IPS-11a (cell line): ENCODE measurements around the gene MYO15B.
"Not testable (repeated sequence)": the region's sequence is repeated elsewhere in the genome, so short reads cannot be mapped to it uniquely, and the experiment has no call there.

Experiments
- H3K4me3 ChIP-seq: one replicate; pipeline ENCODE4 v1.5.1; 2013; ENCODE audit warnings: low read depth, low read length, control low read depth

MYO15B gene

DNA sequence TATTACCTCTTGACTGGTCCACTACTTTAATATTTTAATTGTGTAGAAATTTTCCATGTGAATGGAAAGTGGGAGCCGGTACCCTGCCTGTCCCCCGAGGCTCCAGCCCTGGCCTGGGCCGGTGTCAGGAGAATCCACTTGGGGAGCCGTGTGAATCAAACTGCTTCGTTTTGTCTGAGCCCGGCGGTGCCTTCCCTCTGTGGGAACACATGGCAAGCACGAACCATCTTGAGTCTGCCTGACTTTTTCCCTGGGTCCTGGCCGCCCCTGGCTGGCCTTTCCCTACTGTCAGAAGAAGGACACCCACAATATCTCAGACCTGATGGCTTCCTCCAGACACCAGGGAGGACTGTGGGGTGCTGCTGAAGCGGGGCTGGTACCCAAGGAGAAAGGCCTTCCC is 12.4 kb upstream of the MYO15B start:
- no peak overlapping the region for H3K4me3 ChIP-seq

DNA sequence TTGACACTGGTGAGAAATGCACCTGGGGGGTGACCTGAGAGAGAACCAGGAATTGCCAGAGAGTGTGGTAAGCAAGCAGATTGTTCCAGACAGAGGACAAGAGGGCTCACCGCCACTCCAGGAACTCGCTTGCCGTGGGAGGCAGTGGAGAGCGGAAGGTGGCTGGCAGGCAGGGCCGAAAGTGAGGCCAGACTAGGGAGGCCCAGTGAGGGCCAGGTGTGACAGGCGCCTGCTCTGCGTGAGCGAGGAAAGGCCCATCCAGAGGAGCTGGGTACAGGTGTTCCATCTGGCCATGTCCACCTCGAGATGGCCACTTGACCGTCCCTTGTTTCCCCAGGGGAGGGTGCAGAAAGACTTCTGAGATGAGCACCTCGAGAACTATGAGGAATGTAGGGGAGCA is 11.9 kb upstream of the MYO15B start:
- H3K4me3 ChIP-seq: no peak overlapping the region

DNA sequence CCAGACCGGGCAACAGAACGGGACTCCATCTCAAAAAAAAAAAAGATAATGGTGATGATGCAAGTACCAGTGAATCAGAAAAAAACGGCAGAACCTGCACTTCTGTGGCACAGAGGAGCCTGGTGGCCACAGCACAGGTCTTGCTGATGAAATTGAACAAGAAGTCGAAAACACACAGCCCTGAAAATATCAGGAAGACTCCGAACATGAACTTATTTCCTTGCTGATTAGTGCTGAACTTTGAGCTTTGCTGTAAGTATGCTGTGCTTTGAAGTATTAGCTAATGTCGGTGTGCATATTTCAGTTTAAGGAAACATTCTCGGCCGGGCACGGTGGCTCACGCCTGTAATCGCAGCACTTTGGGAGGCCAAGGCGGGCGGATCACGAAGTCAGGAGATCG is 10.9 kb upstream of the MYO15B start:
- H3K4me3 ChIP-seq: no peak overlapping the region

DNA sequence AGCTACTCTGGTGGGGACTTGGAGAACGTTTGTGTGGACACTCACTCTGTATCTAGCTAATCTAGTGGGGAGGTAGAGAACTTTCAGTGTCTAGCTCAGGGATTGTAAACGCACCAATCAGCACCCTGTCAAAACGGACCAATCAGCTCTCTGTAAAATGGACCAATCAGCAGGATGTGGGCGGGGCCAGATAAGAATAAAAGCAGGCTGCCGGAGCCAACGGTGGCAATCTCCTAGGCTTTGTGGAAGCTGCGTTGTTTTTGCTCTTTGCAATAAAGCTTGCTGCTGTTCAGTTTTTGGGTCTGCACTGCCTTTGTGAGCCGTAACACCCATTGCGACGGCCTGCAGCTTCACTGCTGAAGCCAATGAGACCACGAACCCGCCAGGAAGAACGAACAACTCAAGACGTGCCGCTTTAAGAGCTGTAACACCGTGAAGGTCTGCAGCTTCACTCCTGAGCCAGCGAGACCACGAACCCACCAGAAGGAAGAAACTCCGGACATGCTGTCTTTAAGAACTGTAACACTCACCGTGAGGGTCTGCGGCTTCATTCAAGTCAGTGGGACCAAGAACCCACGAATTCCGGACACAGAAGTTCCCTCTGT is 6.4 kb upstream of the MYO15B start:
- not testable (repeated sequence) for H3K4me3 ChIP-seq

DNA sequence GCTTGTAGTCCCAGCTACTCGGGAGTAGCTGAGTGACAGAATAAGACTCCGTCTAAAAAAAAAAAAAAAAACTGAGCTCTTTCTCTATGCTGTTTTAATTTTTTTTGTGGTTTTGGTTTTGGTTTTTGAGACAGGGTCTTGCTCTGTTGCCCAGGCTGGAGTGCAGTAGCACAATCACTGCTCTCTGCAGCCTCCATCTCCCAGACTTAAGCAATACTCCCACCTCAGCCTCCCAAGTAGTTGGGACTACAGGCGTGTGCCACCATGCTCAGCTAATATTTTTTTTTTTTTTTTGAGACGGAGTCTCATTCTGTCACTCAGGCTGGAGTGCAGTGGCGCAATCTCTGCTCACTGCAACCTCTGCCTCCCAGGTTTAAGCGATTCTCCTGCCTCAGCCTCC is 4.4 kb upstream of the MYO15B start:
- H3K4me3 ChIP-seq: not testable (repeated sequence)

DNA sequence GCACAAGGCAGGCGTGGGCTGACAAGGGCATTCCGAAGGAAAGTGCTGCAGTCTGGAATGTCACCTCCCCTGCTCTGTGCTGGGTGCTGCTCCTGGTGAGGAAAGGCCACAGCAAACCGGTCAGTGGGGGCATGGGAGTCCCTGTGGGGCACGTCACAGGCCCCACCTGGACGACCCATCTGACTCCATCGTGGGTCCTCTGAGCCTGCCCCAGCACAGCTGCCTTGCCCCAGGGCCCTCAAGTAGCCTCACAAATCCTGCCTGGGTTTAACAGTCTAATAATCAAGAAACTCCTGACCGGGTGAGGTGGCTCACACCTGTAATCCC is 2.8 kb upstream of the MYO15B start:
- no peak overlapping the region for H3K4me3 ChIP-seq

DNA sequence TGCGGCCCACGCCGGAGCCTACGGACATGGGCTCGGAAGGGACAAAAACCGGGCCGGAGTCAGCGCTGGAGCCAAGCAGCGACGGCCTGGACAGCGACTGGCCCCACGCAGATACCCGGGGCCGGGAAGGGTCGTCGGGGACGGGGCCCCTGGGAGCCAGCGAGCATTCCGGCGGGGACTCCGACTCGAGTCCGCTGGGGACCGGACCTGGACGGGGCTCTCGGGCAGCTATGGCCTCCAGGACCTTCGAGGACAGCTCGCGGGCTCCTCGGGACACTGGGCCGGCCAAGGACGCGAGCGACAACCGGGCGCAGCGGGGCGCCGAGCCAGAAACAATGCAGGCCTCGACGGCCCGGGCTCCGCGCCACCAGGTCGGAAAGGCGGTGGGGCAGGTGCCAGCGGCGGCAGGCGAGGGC is 1.0 kb downstream of the MYO15B start:
- H3K4me3 ChIP-seq: peak overlapping the region; percentile 33

- H3K4me3 ChIP-seq: peak overlapping the region; percentile 33
Measured at GRCh38 chr17:75589012-75589918, 1.7 kb downstream of the MYO15B start.

DNA sequence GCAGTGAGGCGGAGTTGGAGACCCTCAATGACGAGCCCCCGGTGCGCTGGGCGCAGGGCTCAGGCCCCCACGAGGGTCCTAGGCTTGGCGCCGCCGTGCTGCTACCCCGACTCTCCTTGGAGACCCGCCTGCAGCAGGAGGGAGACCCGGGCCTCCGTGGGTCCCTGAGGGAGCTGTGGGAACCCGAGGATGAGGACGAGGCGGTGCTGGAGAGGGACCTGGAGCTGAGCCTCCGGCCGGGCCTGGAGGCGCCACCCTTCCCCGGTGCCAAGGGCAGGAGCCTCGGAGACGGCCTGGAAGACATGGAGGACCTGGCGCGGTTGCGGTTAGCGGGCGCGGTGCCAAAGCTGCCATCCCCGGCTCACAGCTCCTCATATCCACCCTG is 2.3 kb downstream of the MYO15B start:
- H3K4me3 ChIP-seq: no peak overlapping the region

- no peak overlapping the region for H3K4me3 ChIP-seq
Measured at GRCh38 chr17:75590314-75590761, 2.7 kb downstream of the MYO15B start.

- no peak overlapping the region for H3K4me3 ChIP-seq
Measured at GRCh38 chr17:75590849-75591721, 3.5 kb downstream of the MYO15B start.

- no peak overlapping the region for H3K4me3 ChIP-seq
Measured at GRCh38 chr17:75591722-75592302, 4.2 kb downstream of the MYO15B start.

DNA sequence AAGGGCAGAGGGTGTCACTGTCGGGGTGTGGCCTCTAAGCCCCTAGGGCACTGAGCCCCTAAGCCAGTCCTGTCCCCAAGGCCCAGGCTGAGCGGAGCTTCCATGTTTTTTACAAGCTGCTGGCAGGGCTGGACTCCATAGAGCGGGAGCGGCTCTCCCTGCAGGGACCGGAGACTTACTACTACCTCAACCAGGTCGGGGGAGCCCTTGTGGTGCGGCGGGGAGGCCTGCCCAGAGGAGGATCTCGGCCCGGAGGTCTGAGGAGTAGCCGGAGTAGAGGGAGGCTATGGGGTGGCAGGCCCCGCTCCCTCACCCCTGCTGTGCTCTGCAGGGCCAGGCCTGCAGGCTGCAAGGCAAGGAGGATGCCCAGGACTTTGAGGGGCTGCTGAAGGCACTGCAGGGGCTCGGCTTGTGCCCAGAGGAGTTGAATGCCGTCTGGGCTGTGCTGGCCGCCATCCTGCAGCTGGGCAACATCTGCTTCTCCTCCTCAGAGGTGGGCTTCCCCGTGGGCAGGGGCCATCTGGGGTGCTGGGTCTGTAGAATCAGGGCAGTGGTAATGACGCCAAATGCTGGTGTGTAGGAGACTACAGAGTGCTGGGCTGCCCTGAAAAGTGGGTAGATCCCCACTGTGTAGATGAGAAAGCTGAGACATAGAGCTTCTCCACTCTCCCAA is 4.9 kb downstream of the MYO15B start:
- no peak overlapping the region for H3K4me3 ChIP-seq

GRCh38 chr17:75593430-75593829 is 5.8 kb downstream of the MYO15B start:
- H3K4me3 ChIP-seq: not testable (repeated sequence)

DNA sequence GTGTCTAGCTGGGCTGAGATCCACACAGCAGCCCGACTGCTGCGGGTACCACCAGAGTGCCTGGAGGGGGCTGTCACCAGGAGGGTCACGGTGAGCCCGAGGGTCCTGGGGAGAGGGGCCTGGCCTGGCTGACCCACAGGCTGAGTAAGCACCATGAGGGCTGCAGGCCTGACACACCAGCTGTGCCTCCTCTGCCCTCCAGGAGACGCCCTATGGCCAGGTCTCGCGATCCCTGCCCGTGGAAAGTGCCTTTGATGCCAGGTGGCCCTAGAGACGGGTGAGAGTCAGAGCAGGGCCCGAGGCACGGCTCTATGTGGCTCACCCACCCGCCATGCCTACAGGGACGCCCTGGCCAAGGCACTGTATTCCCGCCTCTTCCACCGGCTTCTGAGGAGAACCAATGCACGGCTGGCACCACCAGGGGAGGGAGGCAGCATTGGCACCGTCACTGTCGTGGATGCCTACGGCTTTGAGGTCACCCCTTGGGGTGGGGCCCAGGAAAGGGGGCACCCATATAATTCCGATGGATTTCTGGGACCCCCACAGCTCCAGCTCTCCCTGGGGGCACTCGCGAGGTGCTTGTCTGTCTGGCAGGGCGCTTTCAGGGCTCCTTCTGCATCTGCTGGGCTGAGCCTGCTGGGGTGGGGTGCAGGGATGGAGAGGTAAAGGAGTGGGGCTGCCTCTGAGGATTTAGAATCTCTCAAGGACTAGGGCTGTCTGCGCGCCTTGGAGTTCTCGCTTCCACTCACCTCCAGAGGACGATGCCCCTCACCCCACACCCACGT is 7.1 kb downstream of the MYO15B start:
- H3K4me3 ChIP-seq: no peak overlapping the region

DNA sequence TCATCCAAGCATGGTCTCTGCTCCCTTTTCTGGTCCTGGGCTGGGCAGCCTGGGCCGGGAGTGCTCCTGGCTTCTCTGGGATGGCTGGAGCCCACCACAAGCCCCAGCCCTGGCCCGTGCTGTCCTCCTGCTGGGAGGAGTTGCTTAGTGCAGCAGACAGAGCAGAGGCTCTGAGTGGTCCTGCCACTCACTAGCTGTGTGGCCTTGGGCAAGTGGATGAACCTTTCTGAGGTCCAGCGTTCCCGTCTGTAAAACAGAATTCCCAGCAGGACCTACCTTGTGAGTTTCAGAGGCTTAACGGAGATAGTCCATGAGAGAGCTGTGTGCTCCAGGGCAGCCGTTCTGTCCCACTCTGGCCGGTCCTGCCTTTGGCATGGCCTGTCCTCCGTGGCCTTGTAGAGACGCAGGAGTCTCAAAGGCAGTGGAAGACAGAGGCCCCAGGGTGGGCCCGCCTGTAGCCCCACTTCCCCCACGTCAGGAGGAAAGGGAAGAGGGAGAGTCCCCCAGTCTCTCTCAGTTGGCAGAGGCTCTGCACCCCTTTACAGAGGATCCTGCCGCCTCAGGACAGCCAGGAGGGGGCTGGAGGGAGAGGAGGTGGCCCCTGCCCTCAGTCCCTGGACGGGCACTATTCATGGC is 7.8 kb downstream of the MYO15B start:
- no peak overlapping the region for H3K4me3 ChIP-seq

GRCh38 chr17:75595920-75596313 is 8.3 kb downstream of the MYO15B start:
- no peak overlapping the region for H3K4me3 ChIP-seq

- no peak overlapping the region for H3K4me3 ChIP-seq
Measured at GRCh38 chr17:75596320-75597087, 8.9 kb downstream of the MYO15B start.
